GM23338 (cell line): ENCODE results near the gene ITFG1. TPM values are rescaled to one million over a fixed set of nuclear protein-coding genes. Genes with fewer than 3 reads are reported as not detected.

Source experiments
- ATAC-seq: fragments of 200-7000 bp; cut with Tn5 transposase; 3 replicates; pipeline ENCODE4 v1.9.1; 2020
- DNase-seq: peaks from one replicate; pipeline ENCODE4 v3.0.0-alpha.2; 2015; ENCODE audit warnings: low spot score
- H2AFZ ChIP-seq: fragments of 200-600 bp; sonication (generic); 2 replicates; pipeline ENCODE4 v1.8.0; 2016; ENCODE audit warnings: antibody characterized with exemption, mild to moderate bottlenecking, moderate library complexity
- H3F3A ChIP-seq: fragments of 200-600 bp; sonication (generic); replicated peaks from 2 replicates; pipeline ENCODE4 v1.8.0; 2017; ENCODE audit warnings: antibody characterized with exemption, mixed run types, low read depth
- H3K27ac ChIP-seq: fragments of 200-600 bp; sonication (generic); 2 replicates; pipeline ENCODE4 v1.6.1; 2016; ENCODE audit warnings: low read depth
- H3K27me3 ChIP-seq: fragments of 200-600 bp; sonication (generic); 2 replicates; pipeline ENCODE4 v1.8.0; 2016; ENCODE audit warnings: mild to moderate bottlenecking, mixed run types, moderate library complexity; ENCODE audit not compliant: insufficient read depth
- H3K36me3 ChIP-seq: fragments of 200-600 bp; sonication (generic); 2 replicates; pipeline ENCODE4 v1.8.0; 2016; ENCODE audit warnings: mild to moderate bottlenecking; ENCODE audit not compliant: insufficient read depth
- H3K4me1 ChIP-seq: fragments of 200-600 bp; sonication (generic); 2 replicates; pipeline ENCODE4 v1.8.0; 2016; ENCODE audit warnings: mild to moderate bottlenecking, moderate library complexity; ENCODE audit not compliant: insufficient read depth
- H3K4me2 ChIP-seq: fragments of 200-600 bp; sonication (generic); 2 replicates; pipeline ENCODE4 v1.7.1; 2017; ENCODE audit warnings: mixed run types
- H3K4me3 ChIP-seq: fragments of 200-600 bp; sonication (generic); 2 replicates; pipeline ENCODE4 v1.6.1; 2016; ENCODE audit warnings: mixed run types
- H3K79me2 ChIP-seq: fragments of 200-600 bp; sonication (generic); replicated peaks from 2 replicates; pipeline ENCODE4 v1.8.0; 2017; ENCODE audit warnings: mild to moderate bottlenecking; ENCODE audit not compliant: insufficient read depth
- H3K9me2 ChIP-seq: fragments of 200-600 bp; sonication (generic); 2 replicates; pipeline ENCODE4 v1.8.0; 2017; ENCODE audit not compliant: insufficient read depth
- H4K20me1 ChIP-seq: fragments of 200-600 bp; sonication (generic); replicated peaks from 2 replicates; pipeline ENCODE4 v1.8.0; 2017; ENCODE audit warnings: mild to moderate bottlenecking; ENCODE audit not compliant: insufficient read depth
- H3K27ac Mint-ChIP-seq: 2 replicates; pipeline ENCODE4 v1.8.0; 2020; ENCODE audit warnings: inconsistent platforms, mild to moderate bottlenecking, moderate library complexity, mixed read lengths
- H3K27me3 Mint-ChIP-seq: 3 replicates; pipeline ENCODE4 v1.8.0; 2022; ENCODE audit warnings: low read depth, mild to moderate bottlenecking, moderate library complexity, mixed read lengths, inconsistent platforms; ENCODE audit not compliant: insufficient read depth, poor library complexity
- H3K36me3 Mint-ChIP-seq: 3 replicates; pipeline ENCODE4 v1.8.0; 2021; ENCODE audit warnings: low read depth, mild to moderate bottlenecking, inconsistent platforms, moderate library complexity, mixed read lengths
- H3K4me1 Mint-ChIP-seq: 3 replicates; pipeline ENCODE4 v1.8.0; 2020; ENCODE audit warnings: mild to moderate bottlenecking, inconsistent platforms, mixed read lengths
- H3K4me3 Mint-ChIP-seq: 3 replicates; pipeline ENCODE4 v1.8.0; 2021; ENCODE audit warnings: moderate library complexity, mild to moderate bottlenecking, inconsistent platforms, mixed read lengths
- H3K9me3 Mint-ChIP-seq: 3 replicates; pipeline ENCODE4 v1.8.0; 2020; ENCODE audit warnings: moderate library complexity, mild to moderate bottlenecking, inconsistent platforms, mixed read lengths
- CREB1 ChIP-seq: fragments of 250-450 bp; sonication (Bioruptor Pico); IDR thresholded peaks from 2 replicates; pipeline ENCODE4 v1.5.0; 2020; ENCODE audit warnings: low read depth, mild to moderate bottlenecking, moderate library complexity
- CTCF ChIP-seq, 2 experiments: fragments of 200-600 bp in 1 of 2; sonication (generic) in 1 of 2; conservative IDR thresholded peaks; 2 replicates each; pipeline versions ENCODE4 v1.5.1 to v1.6.1; 2016 to 2017; ENCODE audit warnings: antibody characterized with exemption in 2 of 2, low read depth in 2 of 2, mild to moderate bottlenecking in 2 of 2, moderate library complexity in 1 of 2
- EZH2 ChIP-seq: fragments of 200-600 bp; sonication (generic); IDR thresholded peaks from one replicate; pipeline ENCODE4 v1.8.0; 2017; ENCODE audit warnings: antibody characterized with exemption, mild to moderate bottlenecking, low read depth; ENCODE audit not compliant: unreplicated experiment
- EZH2phosphoT487 ChIP-seq: fragments of 200-600 bp; sonication (generic); IDR thresholded peaks from one replicate; pipeline ENCODE4 v1.8.1; 2018; ENCODE audit warnings: antibody characterized with exemption; ENCODE audit not compliant: unreplicated experiment
- NANOG ChIP-seq: IDR thresholded peaks from 2 replicates; pipeline ENCODE4 v1.6.1; 2016; ENCODE audit warnings: antibody characterized with exemption, borderline replicate concordance
- REST ChIP-seq: IDR thresholded peaks from one replicate; pipeline ENCODE4 v1.6.1; 2018; ENCODE audit warnings: antibody characterized with exemption; ENCODE audit not compliant: unreplicated experiment
- STAT1 ChIP-seq: IDR thresholded peaks from one replicate; pipeline ENCODE4 v1.6.1; 2016; ENCODE audit warnings: antibody characterized with exemption; ENCODE audit not compliant: unreplicated experiment
- ZNF114 ChIP-seq: fragments of 250-450 bp; sonication (Bioruptor Pico); IDR thresholded peaks from 2 replicates; pipeline ENCODE4 v1.5.0; 2020; ENCODE audit warnings: mild to moderate bottlenecking, moderate library complexity
- ZNF331 ChIP-seq: fragments of 250-450 bp; sonication (Bioruptor Pico); IDR thresholded peaks from 2 replicates; pipeline ENCODE4 v1.5.0; 2020; ENCODE audit warnings: low read depth, mild to moderate bottlenecking, moderate library complexity
- ZNF462 ChIP-seq: fragments of 250-450 bp; sonication (Bioruptor Pico); IDR thresholded peaks from 2 replicates; pipeline ENCODE4 v1.5.0; 2020; ENCODE audit warnings: mild to moderate bottlenecking, moderate library complexity
- polyA plus RNA-seq: library from polyadenylated mRNA; unstranded; fragments of >200 nt; fragmentation: Nextera tagmentation; extraction: Ambion mirVana; gene quantifications from 2 replicates; pipeline ENCODE4 v1.2.1, GENCODE V29; 2016
- total RNA-seq: library from RNA; depleted of rRNA; stranded (reverse); fragments of >200 nt; shearing (Covaris generic); gene quantifications from 2 replicates; pipeline ENCODE4 v1.2.3, GENCODE V29; 2014

Gene ITFG1
- total and polyA plus RNA-seq, 2 experiments from 2014 or later, result 18.5 to 26.9 TPM

GRCh38 chr16:47449788-47450187, 11.1 kb downstream of the ITFG1 start:
- H3K9me2 ChIP-seq, result no peaks in the 10 kb centered on the region
- Mint-ChIP-seq H3K4me1 (peaks cover 3% of the 10 kb centered on the region; the same call in 1 of the 3 replicates), H3K27ac (no peak overlapping the region), H3K4me3 (no peak overlapping the region), H3K27me3 (no peaks in the 10 kb centered on the region), H3K36me3 (peaks cover 25% of the 10 kb centered on the region), H3K9me3 (no peaks in the 10 kb centered on the region)
- H4K20me1 ChIP-seq, result no peaks in the 10 kb centered on the region
- H2AFZ ChIP-seq, result no peak overlapping the region
- no peak overlapping the region for H3K4me3 ChIP-seq
- no peak overlapping the region for H3K4me2 ChIP-seq
- TF ChIP-seq CTCF (conservative IDR thresholded peaks at IDR 0.05; ENCODE audit: low read depth in 2 of 2) (no peak), CREB1 (CRISPR knock-in tag) (no peak), NANOG (no peak), ZNF114 (CRISPR knock-in tag) (no peak), ZNF331 (CRISPR knock-in tag) (no peak), EZH2 (no peak), EZH2phosphoT487 (no peak), STAT1 (no peak)
- H3K4me1 ChIP-seq, result no peaks in the 10 kb centered on the region
- no peak overlapping the region for H3K27ac ChIP-seq
- no peak for DNase-seq
- H3K27me3 ChIP-seq, result no peaks in the 10 kb centered on the region
- H3F3A ChIP-seq, result no peaks in the 10 kb centered on the region
- peaks cover 2% of the 10 kb centered on the region for H3K79me2 ChIP-seq
- ATAC-seq, result no peak
- peaks cover 12% of the 10 kb centered on the region; the same call in 1 of the 2 replicates for H3K36me3 ChIP-seq

- H3K27ac Mint-ChIP-seq, result no peak overlapping the region
- peaks cover 22% of the 10 kb centered on the region for H3K36me3 Mint-ChIP-seq
- no peaks in the 10 kb centered on the region for H3K9me2 ChIP-seq
- no peak for TF ChIP-seq REST
- no peak for TF ChIP-seq EZH2phosphoT487
- no peak for TF ChIP-seq ZNF462 (CRISPR knock-in tag)
Observed at GRCh38 chr16:47448830-47449575, 11.9 kb downstream of the ITFG1 start.

More at GRCh38 chr16:47448830-47449575, 11.9 kb downstream of the ITFG1 start:
- Histone ChIP-seq H3K36me3 (peaks cover 12% of the 10 kb centered on the region; the same call in 1 of the 2 replicates), H3K4me1 (no peaks in the 10 kb centered on the region), H3K27me3 (no peaks in the 10 kb centered on the region), H3K79me2 (peaks cover 4% of the 10 kb centered on the region), H3K4me2 (no peak overlapping the region), H4K20me1 (no peaks in the 10 kb centered on the region), H3K27ac (no peak overlapping the region), H2AFZ (no peak overlapping the region), H3K4me3 (no peak overlapping the region), H3F3A (no peaks in the 10 kb centered on the region)
- peaks cover 3% of the 10 kb centered on the region; the same call in 1 of the 3 replicates for H3K4me1 Mint-ChIP-seq
- no peaks in the 10 kb centered on the region for H3K9me3 Mint-ChIP-seq
- ATAC-seq (no peak), DNase-seq (no peak)
- no peaks in the 10 kb centered on the region for H3K27me3 Mint-ChIP-seq
- H3K4me3 Mint-ChIP-seq, result no peak overlapping the region
